ENCODE measurements around the gene LIMK1.
"Not testable (repeated sequence)": the region's sequence is repeated elsewhere in the genome, so short reads cannot be mapped to it uniquely, and the experiment has no call there.

LIMK1 gene

GRCh38 chr7:74083117-74083876 is at the start of gene LIMK1:
Gene LIMK1, plus strand, starts transcription at chr7:74083804. Its CDS starts 187 bp downstream, at chr7:74083991.
- peak; percentile 91 for DNase-seq

- DNase-seq, result no peak
Measured at GRCh38 chr7:74037609-74038008, 46.0 kb upstream of the LIMK1 start.

- no peak for DNase-seq
Measured at GRCh38 chr7:74038194-74038961, 45.2 kb upstream of the LIMK1 start.

GRCh38 chr7:74039337-74039736 is 44.3 kb upstream of the LIMK1 start:
- peak; percentile 44 for DNase-seq

GRCh38 chr7:74040101-74040790 is 43.4 kb upstream of the LIMK1 start:
- DNase-seq, result peak; percentile 34

GRCh38 chr7:74040791-74041520 is 42.6 kb upstream of the LIMK1 start:
- DNase-seq, result no peak

GRCh38 chr7:74042746-74043522 is 40.7 kb upstream of the LIMK1 start:
- DNase-seq, result no peak

- peak; percentile 68 for DNase-seq
Measured at GRCh38 chr7:74043523-74043951, 40.1 kb upstream of the LIMK1 start.

- DNase-seq, result peak; percentile 21
Measured at GRCh38 chr7:74044366-74045350, 38.9 kb upstream of the LIMK1 start.

GRCh38 chr7:74046581-74046980 is 37.0 kb upstream of the LIMK1 start:
- DNase-seq, result not testable (repeated sequence)

- no peak for DNase-seq
Measured at GRCh38 chr7:74047804-74048380, 35.7 kb upstream of the LIMK1 start.

GRCh38 chr7:74048999-74049599 is 34.5 kb upstream of the LIMK1 start:
- DNase-seq, result no peak

GRCh38 chr7:74049997-74050798 is 33.4 kb upstream of the LIMK1 start:
- DNase-seq, result no peak

- DNase-seq, result peak; percentile 74
Measured at GRCh38 chr7:74051193-74051592, 32.4 kb upstream of the LIMK1 start.

- peak; percentile 53 for DNase-seq
Measured at GRCh38 chr7:74051629-74052410, 31.8 kb upstream of the LIMK1 start.

- no peak for DNase-seq
Measured at GRCh38 chr7:74052628-74053027, 31.0 kb upstream of the LIMK1 start.

- DNase-seq, result no peak
Measured at GRCh38 chr7:74053589-74054186, 29.9 kb upstream of the LIMK1 start.
